T-helper 1 cell treated with Interleukin-12 subunit alpha and Interleukin-12 subunit beta and Interleukin-4 antibody, amounts not matched to agents 30 μg/mL and 1 μg/mL, for 36 hours (primary cell): Measurements from ENCODE around the gene FKBP1C.
"Not testable (repeated sequence)": the region's sequence is repeated elsewhere in the genome, so short reads cannot be mapped to it uniquely, and the experiment has no call there.

ENCODE experiments used
- H3K27ac Mint-ChIP-seq: one replicate; pipeline ENCODE4 v1.8.0; 2021; ENCODE audit warnings: mild to moderate bottlenecking, mixed read lengths
- H3K27me3 Mint-ChIP-seq: one replicate; pipeline ENCODE4 v1.8.0; 2021; ENCODE audit warnings: low read depth, mixed read lengths
- H3K36me3 Mint-ChIP-seq: one replicate; pipeline ENCODE4 v1.8.0; 2021; ENCODE audit warnings: low read depth, mixed read lengths
- H3K4me1 Mint-ChIP-seq: one replicate; pipeline ENCODE4 v1.8.0; 2021; ENCODE audit warnings: low read depth, mixed read lengths
- H3K4me3 Mint-ChIP-seq: one replicate; pipeline ENCODE4 v1.8.0; 2021; ENCODE audit warnings: mild to moderate bottlenecking, moderate library complexity, mixed read lengths
- H3K9me3 Mint-ChIP-seq: one replicate; pipeline ENCODE4 v1.8.0; 2021; ENCODE audit warnings: mixed read lengths

FKBP1C gene

DNA sequence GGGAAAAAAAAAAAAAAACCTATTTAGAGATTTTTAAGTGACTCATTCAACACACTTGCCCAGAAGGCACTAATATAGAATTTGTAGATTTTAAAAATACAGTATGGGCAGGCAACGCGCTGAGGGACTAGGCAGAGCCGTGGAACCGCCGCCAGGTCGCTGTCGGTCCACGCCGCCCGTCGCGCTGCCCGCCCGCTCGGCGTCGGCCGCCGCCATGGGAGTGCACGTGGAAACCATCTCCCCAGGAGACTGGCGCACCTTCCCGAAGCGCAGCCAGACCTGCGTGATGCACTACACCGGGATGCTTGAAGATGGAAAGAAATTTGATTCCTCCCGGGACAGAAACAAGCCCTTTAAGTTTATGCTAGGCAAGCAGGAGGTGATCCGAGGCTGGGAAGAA is at the start of gene FKBP1C:
Gene FKBP1C (plus strand): TSS at position 127 of the 400 bp plus-strand sequence.
- not testable (repeated sequence) for H3K36me3 Mint-ChIP-seq, H3K4me3 Mint-ChIP-seq, H3K4me1 Mint-ChIP-seq

DNA sequence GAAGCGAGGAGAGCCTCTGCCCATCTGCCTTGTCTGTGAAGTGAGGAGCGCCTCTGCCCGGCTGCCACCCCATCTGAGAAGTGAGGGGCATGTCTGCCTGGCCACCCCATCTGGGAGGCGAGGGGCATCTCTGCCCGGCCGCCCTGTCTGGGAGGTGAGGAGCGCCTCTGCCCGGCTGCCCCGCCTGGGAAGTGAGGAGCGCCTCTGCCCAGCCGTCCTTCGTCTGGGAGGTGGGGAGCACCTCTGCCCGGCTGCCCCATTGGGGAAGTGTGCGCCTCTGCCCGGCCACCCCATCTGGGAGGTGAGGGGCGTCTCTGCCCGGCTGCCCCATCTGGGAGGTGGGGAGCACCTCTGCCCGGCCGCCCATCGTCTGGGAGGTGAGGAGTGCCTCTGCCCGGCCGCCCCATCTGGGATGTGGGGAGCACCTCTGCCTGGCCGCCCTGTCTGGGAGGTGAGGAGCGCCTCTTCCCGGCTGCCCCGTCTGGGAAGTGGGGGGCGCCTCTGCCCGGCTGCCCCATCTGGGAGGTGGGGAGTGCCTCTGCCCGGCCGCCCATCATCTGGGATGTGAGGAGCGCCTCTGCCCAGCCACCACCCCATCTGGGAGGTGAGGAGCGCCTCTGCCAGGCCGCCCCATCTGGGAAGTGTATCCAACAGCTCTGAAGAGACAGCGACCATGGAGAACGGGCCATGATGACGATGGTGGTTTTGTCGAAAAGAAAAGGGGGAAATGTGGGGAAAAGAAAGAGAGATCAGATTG is 47.0 kb upstream of the FKBP1C start:
- H3K36me3 Mint-ChIP-seq, H3K27me3 Mint-ChIP-seq, H3K4me1 Mint-ChIP-seq, H3K4me3 Mint-ChIP-seq, H3K27ac Mint-ChIP-seq: not testable (repeated sequence)
- H3K9me3 Mint-ChIP-seq = peaks cover 17% of the 10 kb centered on the region

More for the DNA sequence above, at the start of gene FKBP1C:
- peaks cover 27% of the 10 kb centered on the region for H3K9me3 Mint-ChIP-seq
- H3K27ac Mint-ChIP-seq, H3K27me3 Mint-ChIP-seq: not testable (repeated sequence)

DNA sequence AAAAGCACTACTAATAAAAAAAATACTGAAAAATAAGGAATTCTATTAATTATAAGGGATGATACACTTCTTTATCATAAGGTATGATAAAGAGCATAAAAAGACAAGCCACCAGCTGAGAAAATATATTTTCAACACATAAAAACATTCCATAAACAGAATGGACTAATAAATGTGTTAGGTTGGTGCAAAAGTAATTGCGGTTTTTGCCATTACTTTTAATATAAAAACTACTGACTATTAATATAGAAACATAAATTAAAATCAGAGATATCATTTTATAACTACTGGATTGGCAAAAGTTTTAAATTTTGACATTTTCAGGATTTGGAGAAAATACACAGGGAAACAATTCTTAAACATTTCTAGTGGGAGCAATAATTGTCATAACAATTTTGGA is 37.1 kb upstream of the FKBP1C start:
- no peaks in the 10 kb centered on the region for H3K27me3 Mint-ChIP-seq

DNA sequence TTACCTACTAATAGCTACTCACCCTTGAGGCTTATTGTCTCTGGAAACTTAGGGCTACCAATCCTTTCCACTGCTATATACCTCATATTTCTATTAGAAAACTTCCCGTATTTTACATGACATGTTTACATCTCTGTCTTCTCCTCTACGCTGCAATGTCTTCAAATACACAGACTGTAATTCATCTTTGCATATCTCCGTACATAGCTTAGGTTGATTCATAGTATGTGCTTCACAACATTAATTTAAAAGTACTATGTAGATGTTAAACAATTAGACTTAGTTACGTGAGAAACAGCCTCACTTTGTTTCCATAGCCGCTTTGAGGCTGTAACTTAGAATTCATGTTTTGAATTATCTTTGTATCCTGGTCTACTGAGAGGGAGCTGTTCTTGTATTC is 35.1 kb upstream of the FKBP1C start:
- no peak overlapping the region for H3K4me3 Mint-ChIP-seq
- no peaks in the 10 kb centered on the region for H3K36me3 Mint-ChIP-seq

More for the DNA sequence above, 37.1 kb upstream of the FKBP1C start:
- H3K4me3 Mint-ChIP-seq = no peak overlapping the region
- H3K27ac Mint-ChIP-seq = no peak overlapping the region
- no peaks in the 10 kb centered on the region for H3K4me1 Mint-ChIP-seq
- peaks cover under 1% of the 10 kb centered on the region for H3K9me3 Mint-ChIP-seq
- no peaks in the 10 kb centered on the region for H3K36me3 Mint-ChIP-seq

DNA sequence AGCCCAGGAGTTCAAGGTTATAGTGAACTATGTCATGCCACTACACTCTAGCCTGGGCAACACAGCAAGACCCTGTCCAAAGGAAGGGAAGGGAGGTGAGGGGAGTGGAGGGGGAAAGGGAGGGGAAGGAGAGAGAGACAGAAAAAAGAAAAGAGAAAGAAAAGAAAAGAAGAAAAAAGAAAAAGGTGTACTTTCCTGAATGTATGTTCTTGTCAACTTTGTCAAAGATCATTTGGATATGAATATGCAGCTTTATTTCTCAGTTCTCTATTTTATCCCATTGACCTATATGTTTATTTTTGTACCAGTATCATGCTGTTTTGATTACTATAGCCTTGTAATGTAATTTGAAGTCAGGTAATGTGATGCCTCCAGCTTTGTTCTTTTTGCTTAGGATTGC is 30.9 kb upstream of the FKBP1C start:
- Mint-ChIP-seq H3K27ac (no peak overlapping the region), H3K9me3 (no peaks in the 10 kb centered on the region), H3K4me1 (no peaks in the 10 kb centered on the region), H3K4me3 (no peak overlapping the region), H3K27me3 (no peaks in the 10 kb centered on the region), H3K36me3 (no peaks in the 10 kb centered on the region)

More for the DNA sequence above, 35.1 kb upstream of the FKBP1C start:
- Mint-ChIP-seq H3K27me3 (no peaks in the 10 kb centered on the region), H3K4me1 (no peaks in the 10 kb centered on the region), H3K9me3 (no peaks in the 10 kb centered on the region), H3K27ac (no peak overlapping the region)

DNA sequence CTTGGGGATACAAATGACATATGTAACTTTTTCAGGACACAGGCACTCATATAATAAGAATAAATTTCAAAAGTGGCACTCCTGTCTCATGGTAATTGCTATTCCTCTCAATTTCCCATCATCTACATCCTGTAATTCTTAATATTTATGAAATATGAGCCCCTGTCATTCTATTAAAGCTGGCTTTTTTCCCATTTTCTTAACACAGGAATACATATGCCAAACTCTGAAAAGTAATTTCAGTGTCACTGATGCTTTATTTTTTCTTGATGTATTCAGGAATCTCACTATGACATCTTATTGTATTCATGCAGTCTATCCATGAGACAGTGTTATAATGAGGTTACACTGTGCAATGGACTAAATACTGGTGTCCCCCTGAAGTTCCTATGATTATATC is 24.3 kb upstream of the FKBP1C start:
- Mint-ChIP-seq H3K4me1 (no peaks in the 10 kb centered on the region), H3K27me3 (no peaks in the 10 kb centered on the region), H3K27ac (no peak overlapping the region), H3K4me3 (no peak overlapping the region), H3K36me3 (no peaks in the 10 kb centered on the region), H3K9me3 (peaks cover 9% of the 10 kb centered on the region)

DNA sequence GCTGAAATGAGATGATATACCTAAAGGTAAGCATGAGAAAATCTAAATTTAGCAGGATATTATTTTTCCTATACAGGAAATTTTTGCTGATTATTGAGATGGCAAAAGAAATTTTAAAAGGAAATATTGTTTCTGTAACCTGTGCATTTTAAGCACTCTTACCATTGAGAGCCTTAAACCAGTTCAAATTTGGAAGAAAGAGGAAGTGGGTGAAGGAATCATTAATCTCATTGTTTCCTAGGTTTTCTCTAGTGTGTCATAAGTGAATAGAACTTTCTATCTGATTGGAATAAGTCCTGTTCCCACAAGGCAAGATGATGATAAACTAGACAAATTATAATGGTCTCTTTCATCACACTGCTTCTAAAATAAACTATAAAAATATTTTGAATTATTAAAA is 22.4 kb upstream of the FKBP1C start:
- no peak overlapping the region for H3K4me3 Mint-ChIP-seq
- H3K9me3 Mint-ChIP-seq = peaks cover 15% of the 10 kb centered on the region
- no peaks in the 10 kb centered on the region for H3K27me3 Mint-ChIP-seq
- no peak overlapping the region for H3K27ac Mint-ChIP-seq
- no peaks in the 10 kb centered on the region for H3K36me3 Mint-ChIP-seq
- no peaks in the 10 kb centered on the region for H3K4me1 Mint-ChIP-seq

DNA sequence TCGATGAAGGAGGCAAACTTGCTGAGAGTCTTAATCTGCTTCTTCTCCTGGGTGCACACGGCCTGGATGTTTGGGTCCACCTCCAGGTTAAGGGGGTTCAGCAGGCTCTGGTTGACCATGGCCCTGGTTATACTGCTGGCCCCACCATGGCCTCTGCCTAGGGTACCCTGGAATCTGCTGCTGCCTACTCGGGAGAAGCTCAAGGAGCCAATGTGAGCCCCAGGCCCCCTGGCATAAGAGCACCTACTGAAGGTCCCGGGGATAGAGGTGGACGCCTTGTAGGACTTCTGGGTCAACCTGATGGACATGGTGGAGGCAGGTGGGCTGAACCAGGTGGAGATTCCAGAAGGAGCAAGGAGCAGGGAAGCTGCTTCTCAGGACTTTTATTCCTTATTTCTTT is 17.9 kb upstream of the FKBP1C start:
- H3K36me3 Mint-ChIP-seq = no peaks in the 10 kb centered on the region
- no peak overlapping the region for H3K27ac Mint-ChIP-seq
- peaks cover 8% of the 10 kb centered on the region for H3K9me3 Mint-ChIP-seq
- H3K4me1 Mint-ChIP-seq = no peaks in the 10 kb centered on the region
- H3K4me3 Mint-ChIP-seq = no peak overlapping the region
- H3K27me3 Mint-ChIP-seq = no peaks in the 10 kb centered on the region

DNA sequence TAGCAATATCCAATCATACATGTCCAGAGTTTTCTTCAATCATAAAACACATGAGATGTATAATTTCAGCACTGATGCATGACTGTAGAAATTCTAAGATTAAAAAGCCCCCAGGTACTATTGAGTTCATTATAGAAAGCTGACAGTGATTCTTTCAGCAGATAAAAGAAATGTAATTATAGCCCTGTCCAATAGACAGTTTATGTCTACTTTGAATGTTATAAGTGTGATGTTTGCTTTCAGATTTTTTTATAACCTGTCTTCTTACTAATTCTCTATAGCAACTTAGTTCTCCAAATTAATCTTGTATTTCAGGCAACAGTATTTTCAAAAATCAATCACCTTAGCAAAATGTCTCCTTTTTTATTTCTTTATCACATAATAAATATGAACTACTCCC is 13.5 kb upstream of the FKBP1C start:
- Mint-ChIP-seq H3K9me3 (peaks cover 5% of the 10 kb centered on the region), H3K27ac (no peak overlapping the region), H3K36me3 (no peaks in the 10 kb centered on the region), H3K4me1 (no peaks in the 10 kb centered on the region), H3K27me3 (no peaks in the 10 kb centered on the region), H3K4me3 (no peak overlapping the region)

DNA sequence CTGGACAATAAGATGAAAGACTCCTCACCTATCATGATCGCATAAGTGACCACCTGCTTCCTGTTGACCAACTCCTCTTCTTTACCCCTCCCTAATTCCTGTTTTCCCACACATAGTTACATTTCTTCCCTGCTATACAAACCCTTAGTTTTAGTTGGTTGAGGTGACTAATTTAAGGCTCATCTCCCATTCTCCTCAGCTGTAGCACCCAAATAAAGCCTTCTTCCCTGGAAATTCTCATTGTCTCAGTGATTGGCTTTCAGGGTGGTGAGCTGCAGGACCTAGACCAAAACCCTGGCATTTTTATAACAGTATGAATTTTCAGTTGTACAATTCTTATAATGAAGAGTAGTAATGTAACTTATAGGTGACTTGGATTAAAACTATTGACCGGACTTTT is 2.1 kb downstream of the FKBP1C start:
- peaks cover 20% of the 10 kb centered on the region for H3K9me3 Mint-ChIP-seq
- no peaks in the 10 kb centered on the region for H3K36me3 Mint-ChIP-seq
- H3K27me3 Mint-ChIP-seq = no peaks in the 10 kb centered on the region
- no peak overlapping the region for H3K4me3 Mint-ChIP-seq
- H3K4me1 Mint-ChIP-seq = no peaks in the 10 kb centered on the region
- no peak overlapping the region for H3K27ac Mint-ChIP-seq

DNA sequence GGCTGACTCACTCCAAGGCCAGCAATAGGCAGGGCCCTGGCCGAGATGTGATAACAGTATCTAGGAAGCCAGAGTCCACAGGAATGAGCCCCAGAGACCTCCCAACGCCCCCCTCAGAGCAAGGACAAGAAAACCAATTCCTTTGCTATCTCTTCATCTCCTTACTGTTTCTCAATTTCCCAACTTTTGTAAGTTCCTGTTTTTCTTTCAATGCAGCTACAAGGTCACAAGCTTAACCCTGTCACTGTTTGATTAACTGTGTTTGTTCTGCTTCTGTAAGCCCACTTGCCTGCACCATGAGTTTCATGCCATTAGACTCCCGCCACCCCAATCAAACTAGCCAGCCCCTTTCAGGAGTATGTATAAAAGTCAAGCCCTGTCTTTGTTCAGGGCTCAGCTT is 3.5 kb downstream of the FKBP1C start:
- no peak overlapping the region for H3K4me3 Mint-ChIP-seq
- no peaks in the 10 kb centered on the region for H3K36me3 Mint-ChIP-seq
- no peaks in the 10 kb centered on the region for H3K4me1 Mint-ChIP-seq
- H3K9me3 Mint-ChIP-seq = peaks cover 20% of the 10 kb centered on the region
- H3K27me3 Mint-ChIP-seq = no peaks in the 10 kb centered on the region
- H3K27ac Mint-ChIP-seq = no peak overlapping the region

DNA sequence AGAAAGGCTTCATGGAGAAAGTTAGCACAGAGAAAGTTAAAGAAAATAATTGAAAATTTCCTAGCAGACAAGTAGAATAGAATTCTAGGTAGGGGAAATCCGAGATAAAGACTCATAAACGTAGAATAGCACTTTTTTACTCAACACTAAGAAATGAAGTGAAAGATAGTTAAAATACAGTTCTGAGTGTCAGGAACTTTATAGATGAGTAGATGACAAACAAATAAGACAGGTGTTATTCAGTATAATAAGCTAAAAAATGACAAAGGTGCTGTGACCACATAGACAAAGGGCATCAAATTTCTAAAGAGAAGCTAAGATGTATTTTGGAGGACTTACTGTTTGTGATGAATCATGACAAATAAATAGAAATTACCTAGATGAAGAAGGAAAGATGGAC is 12.9 kb downstream of the FKBP1C start:
- Mint-ChIP-seq H3K36me3 (no peaks in the 10 kb centered on the region), H3K4me3 (no peak overlapping the region), H3K27ac (no peak overlapping the region), H3K9me3 (no peaks in the 10 kb centered on the region), H3K4me1 (no peaks in the 10 kb centered on the region), H3K27me3 (no peaks in the 10 kb centered on the region)

DNA sequence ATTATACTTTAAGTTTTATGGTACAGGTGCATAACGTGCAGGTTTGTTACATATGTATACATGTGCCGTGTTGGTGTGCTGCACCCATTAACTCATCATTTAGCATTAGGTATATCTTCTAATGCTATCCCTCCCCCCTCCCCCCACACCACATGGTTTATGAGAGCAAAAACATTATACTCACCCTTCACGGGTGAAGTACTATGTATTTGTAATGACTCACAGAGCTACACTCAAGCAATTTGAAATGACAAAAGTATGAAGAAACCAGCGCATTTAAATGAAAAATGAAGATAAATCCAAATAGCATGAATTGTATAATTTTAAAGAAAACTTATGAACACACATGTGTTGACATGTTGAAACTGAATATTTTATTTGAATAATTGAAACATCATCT is 14.7 kb downstream of the FKBP1C start:
- not testable (repeated sequence) for H3K4me1 Mint-ChIP-seq, H3K4me3 Mint-ChIP-seq, H3K27ac Mint-ChIP-seq, H3K27me3 Mint-ChIP-seq, H3K36me3 Mint-ChIP-seq, H3K9me3 Mint-ChIP-seq

DNA sequence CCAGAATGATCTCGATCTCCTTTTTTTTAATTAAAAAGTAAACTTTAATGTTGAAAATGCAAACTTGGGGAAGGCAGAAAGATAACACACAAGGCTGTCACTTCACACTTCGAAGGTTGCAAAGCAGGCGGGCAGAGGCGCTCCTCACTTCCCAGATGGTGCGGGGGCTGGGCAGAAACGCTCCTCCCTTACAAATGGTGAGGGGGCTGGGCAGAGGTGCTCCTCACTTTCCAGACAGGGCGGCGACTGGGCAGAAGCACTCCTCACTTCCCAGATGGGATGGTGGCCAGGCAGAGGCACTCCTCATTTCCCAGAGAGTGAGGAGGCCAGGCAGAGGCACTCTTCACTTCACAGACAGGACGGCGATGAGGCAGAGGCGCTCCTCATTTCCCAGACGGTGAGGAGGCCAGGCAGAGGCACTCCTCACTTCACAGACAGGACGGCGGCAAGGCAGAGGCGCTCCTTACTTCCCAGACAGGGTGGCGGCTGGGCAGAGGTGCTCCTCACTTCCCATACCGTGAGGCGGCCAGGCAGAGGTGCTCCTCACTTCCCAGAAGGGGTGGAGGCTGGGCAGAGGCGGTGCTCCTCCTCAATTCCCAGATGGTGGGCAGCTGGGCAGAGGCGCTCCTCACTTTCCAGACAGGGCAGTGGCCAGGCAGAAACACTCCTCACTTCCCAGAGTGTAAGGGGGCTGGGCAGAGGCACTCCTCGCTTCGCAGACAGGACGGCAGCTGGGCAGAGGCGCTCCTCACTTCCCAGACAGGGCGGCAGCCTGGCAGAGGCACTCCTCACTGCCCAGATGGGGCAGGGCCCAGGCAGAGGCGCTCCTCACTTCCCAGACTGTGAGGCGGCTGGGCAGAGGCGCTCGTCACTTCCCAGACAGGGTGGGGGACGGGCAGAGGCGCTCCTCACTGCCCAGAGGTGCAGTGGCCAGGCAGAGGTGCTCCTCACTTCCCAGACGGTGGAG is 16.9 kb downstream of the FKBP1C start:
- not testable (repeated sequence) for H3K4me3 Mint-ChIP-seq, H3K27ac Mint-ChIP-seq, H3K9me3 Mint-ChIP-seq, H3K36me3 Mint-ChIP-seq, H3K4me1 Mint-ChIP-seq, H3K27me3 Mint-ChIP-seq

DNA sequence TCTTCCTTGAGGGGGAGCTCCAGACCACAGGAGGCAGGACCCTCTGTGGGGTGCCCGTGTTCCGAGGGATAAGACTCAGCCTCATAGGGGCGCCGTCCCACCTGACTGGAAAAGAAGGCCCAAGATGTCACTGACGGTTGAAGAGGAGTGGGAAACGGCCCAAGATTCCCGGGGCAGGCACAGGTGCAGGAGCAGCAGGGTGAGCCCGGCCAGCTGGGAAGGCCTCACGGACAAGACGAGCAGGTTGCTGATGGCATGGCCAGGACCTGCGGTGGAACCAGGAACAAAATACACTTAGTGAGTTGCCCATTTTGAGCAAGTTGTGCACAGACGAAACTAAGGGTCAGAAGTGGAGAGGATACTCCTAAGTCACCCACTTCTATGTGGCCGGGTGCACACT is 18.8 kb downstream of the FKBP1C start:
- not testable (repeated sequence) for H3K4me1 Mint-ChIP-seq, H3K27me3 Mint-ChIP-seq, H3K27ac Mint-ChIP-seq, H3K4me3 Mint-ChIP-seq, H3K36me3 Mint-ChIP-seq
- peaks cover 15% of the 10 kb centered on the region for H3K9me3 Mint-ChIP-seq
